Left hindlimb (tissue), 1 donor: ENCODE results near the gene RABL2B.

ENCODE experiments used
- DNase-seq: peaks from one replicate; pipeline ENCODE4 v3.0.0-alpha.2; 2018

The RABL2B gene

GRCh38 chr22:50722048-50722701 is 61.3 kb downstream of the RABL2B start:
- no peak for DNase-seq

- no peak for DNase-seq
Observed at GRCh38 chr22:50721257-50721844, 62.1 kb downstream of the RABL2B start.

GRCh38 chr22:50720301-50721256 is 62.9 kb downstream of the RABL2B start:
- DNase-seq, result no peak

- DNase-seq, result no peak
Observed at GRCh38 chr22:50719814-50720300, 63.6 kb downstream of the RABL2B start.

- DNase-seq, result no peak
Observed at GRCh38 chr22:50718352-50718709, 65.1 kb downstream of the RABL2B start.

- no peak for DNase-seq
Observed at GRCh38 chr22:50717709-50718351, 65.6 kb downstream of the RABL2B start.
